H54 (cell line): ENCODE data around the gene SUPV3L1.
A peak's percentile ranks its signal among the peaks of the same experiment; 100 is the strongest.

Source experiments
- DNase-seq: peaks from one replicate; pipeline ENCODE4 v3.0.0; 2011; ENCODE audit warnings: low spot score, mixed read lengths; ENCODE audit not compliant: insufficient read length
- FAIRE-seq: peaks from 3 replicates; lab custom pipeline; 2011; peaks lifted over from hg19 to GRCh38; lab: Jason Lieb, UNC
- POLR2A ChIP-seq: IDR thresholded peaks from 2 replicates; pipeline ENCODE4 v1.6.1; 2011; ENCODE audit warnings: low read depth, mild to moderate bottlenecking, low read length

Gene SUPV3L1

DNA sequence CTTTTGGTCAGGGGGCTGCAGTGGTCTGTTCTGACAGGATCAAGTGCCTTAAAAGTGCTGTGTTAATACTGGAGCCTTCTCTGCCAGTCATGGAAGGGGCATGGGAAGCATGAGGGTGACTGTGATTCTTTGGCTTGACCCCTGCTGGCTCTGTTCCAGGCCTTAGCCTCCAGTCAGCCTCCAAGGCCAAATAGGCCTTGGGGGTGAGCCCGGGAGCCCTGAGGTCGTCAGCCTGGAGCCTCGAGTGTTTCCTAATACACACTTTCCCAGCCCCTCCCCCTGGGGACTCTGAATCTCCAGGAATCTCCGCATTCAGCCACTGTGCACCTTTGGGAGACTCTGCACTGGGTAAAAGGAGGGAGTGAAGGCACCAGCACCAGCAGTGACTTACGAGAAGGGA, 50.1 kb downstream of the SUPV3L1 start:
- FAIRE-seq = no peak
- no peak for TF ChIP-seq POLR2A
- no peak for DNase-seq

GRCh38 chr10:69232252-69232651, 52.2 kb downstream of the SUPV3L1 start:
- FAIRE-seq (peak; percentile 91), DNase-seq (peak; percentile 91)
- no peak for TF ChIP-seq POLR2A

GRCh38 chr10:69232736-69233480, 52.9 kb downstream of the SUPV3L1 start:
- TF ChIP-seq POLR2A = no peak
- FAIRE-seq (no peak), DNase-seq (no peak)

GRCh38 chr10:69234447-69234846, 54.4 kb downstream of the SUPV3L1 start:
- TF ChIP-seq POLR2A = no peak
- no peak for FAIRE-seq
- DNase-seq = no peak

GRCh38 chr10:69237528-69238159, 57.6 kb downstream of the SUPV3L1 start:
- DNase-seq (peak; percentile 90), FAIRE-seq (no peak)
- no peak for TF ChIP-seq POLR2A

DNA sequence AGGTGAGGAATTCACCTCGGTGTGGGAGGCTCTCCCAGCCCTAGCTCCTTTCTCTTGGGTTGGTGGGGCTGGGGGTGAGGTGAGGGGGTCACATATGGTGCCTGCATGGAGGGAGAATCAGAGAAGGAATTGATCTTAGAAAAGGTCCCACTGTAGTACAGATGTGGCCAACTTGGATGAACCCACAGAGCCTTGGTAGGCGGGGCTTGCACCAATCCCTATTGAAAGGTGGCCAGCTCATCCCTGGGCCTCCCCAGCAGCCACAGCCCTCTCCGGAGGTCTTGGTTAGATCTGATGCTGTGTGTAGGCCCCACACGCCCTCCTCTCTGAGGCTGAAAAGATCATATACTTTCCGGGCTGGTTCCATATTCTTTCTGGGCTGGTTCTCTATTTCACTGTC, 59.1 kb downstream of the SUPV3L1 start:
- FAIRE-seq = no peak
- no peak for TF ChIP-seq POLR2A
- no peak for DNase-seq

GRCh38 chr10:69239816-69240434, 59.9 kb downstream of the SUPV3L1 start:
- FAIRE-seq (no peak), DNase-seq (no peak)
- no peak for TF ChIP-seq POLR2A

DNA sequence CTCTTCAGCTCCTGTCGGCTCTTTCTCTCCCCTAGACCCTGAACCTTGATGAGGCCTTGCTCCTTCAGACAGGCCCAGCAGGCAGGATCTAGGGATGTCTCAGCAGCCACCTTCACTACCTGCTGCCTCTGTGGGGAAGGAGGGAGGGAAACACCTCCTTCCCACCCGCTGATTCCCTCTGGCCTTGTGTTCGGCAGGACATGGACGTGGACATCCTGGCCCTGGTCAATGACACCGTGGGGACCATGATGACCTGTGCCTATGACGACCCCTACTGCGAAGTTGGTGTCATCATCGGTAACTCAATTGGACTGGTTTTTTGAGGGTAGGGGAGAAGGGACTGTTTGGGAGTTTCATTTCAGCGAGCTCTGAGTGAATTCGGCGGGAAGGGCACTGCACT, 60.4 kb downstream of the SUPV3L1 start:
- FAIRE-seq = no peak
- TF ChIP-seq POLR2A = no peak
- no peak for DNase-seq

GRCh38 chr10:69241575-69241974, 61.5 kb downstream of the SUPV3L1 start:
- DNase-seq = peak; percentile 40
- no peak for TF ChIP-seq POLR2A
- no peak for FAIRE-seq

DNA sequence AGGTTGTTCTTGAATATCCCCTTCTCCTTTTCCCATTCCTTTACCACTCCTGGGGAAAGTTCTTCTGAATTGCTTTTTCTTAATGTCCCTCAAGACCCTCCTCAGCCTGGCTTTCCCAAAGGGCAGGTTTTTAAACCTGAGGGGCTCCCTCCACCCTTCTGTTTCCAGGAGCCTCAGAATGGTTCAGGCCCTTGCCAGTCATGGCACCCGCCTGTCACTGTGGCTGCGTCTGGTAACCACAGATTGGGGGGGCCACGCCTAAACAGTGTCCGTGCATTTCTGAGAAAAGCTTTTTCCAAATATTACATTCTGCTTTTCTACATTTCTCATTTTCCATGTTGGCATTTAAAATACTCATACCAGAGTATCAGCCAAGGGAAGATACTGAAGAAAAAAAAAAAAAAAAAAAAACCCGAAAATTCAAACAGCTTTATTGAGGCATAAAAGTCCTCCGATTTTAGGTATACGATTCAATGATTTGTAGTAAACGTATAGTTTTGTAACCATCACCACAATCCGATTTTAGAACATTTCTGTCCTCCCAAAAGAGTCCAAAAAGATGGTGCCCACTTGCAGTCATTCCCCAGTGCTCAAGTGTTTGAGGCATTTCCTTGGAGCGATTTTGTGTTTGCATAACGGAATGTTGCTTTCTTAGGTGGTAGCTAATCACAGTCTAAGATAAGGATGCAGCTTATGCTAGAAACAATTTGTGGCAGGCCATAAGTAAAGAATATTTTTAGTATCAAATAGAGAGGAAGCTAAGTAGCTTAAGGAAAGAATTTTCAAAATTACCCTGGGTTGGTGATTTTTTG, 62.2 kb downstream of the SUPV3L1 start:
- FAIRE-seq (no peak), DNase-seq (no peak)
- TF ChIP-seq POLR2A = no peak

DNA sequence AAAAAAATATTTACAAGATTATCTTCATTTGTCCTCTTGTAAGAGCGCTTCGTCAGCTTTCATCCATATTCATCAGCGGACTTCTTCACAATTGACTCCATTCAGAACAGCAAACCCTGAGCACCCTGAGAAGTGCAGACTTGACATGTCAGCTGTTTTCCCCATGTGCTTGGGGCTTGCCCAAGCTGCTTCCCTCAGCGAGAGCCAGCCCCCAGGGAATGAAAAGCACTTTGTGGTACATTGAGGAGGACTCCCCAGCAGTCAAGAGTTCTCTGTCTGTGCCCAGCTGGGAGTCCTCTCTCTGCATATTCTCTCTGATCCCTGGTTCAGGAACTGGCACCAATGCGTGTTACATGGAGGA, 62.8 kb downstream of the SUPV3L1 start:
- DNase-seq = no peak
- no peak for FAIRE-seq
- no peak for TF ChIP-seq POLR2A

DNA sequence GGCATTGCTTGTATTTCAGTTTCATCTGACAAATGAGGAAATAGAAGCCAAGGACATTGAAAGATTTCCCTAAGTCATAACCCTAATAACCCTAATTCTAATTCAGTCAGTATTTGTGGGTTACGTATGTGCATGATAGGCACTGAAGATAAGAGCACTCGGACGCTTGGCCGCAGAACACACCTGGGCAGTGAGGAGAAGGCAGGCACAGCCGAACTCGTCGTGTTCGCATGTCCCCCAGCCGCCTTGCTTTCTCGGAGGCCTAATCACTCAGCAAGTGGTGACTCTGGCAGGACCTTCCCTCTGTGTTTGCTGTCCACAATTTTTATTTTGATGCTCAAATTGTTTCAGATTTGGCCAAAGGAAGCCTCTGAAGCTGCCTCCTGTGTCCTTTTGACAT, 63.8 kb downstream of the SUPV3L1 start:
- no peak for TF ChIP-seq POLR2A
- DNase-seq (no peak), FAIRE-seq (no peak)

- FAIRE-seq = no peak
- TF ChIP-seq POLR2A = no peak
- no peak for DNase-seq
Measured at GRCh38 chr10:69246036-69246435, 66.0 kb downstream of the SUPV3L1 start.

DNA sequence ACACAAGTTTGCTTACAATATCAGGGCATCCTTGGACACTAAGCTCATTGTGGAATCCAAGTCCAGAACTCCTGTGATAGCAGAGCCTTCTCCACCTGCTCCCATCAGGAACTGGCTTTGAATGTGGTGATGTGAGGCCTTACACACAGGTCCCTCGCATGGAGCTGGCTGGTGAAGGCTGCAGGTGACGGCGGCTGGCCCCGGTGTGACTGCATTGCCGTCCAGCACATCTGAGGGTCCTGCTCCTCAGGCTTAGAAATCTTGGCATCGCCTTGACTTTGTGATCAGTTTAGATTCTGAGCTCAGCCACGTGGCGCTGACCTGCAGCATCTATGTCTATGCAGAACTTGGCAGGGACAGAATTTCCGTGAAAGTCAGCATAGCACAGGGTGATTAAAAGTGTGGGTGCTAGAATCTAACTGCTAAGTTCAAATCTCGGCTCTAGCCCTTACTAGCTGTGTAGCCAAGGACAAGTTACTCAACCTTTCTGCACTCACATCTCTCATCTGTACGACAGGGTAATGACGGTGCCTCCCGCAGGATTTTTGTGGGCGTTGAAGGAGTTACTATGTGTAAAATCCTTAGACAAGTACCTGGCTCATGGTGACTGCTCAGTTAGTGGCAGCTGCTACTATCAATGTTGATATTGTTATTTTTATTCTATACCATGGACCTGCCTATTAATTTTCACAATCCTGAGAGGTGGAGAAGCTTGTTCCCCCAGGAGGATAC, 66.7 kb downstream of the SUPV3L1 start:
- FAIRE-seq (no peak), DNase-seq (no peak)
- no peak for TF ChIP-seq POLR2A
